Upper lobe of left lung (tissue), 4 donors: Measurements from ENCODE around the gene SMCO4.

Source experiments
- EP300 ChIP-seq, 4 donors: sonication (generic); formaldehyde crosslinking; IDR thresholded peaks; one replicate each; pipeline ENCODE4 v1.5.1; 2017; ENCODE audit warnings: antibody characterized with exemption in 4 of 4, control low read depth in 2 of 4
- POLR2A ChIP-seq, 4 donors: fragments of 450-650 bp; IDR thresholded peaks; one replicate each; pipeline ENCODE4 v1.5.1; 2016 to 2017; ENCODE audit warnings: antibody characterized with exemption in 4 of 4, mild to moderate bottlenecking in 2 of 4
- POLR2AphosphoS5 ChIP-seq, 2 donors: sonication (generic); formaldehyde crosslinking; IDR thresholded peaks; one replicate each; pipeline ENCODE4 v1.5.1; 2017; ENCODE audit warnings: antibody characterized with exemption in 2 of 2
- TF ChIP-seq, protein P1 (sequence below), 6 experiments: fragments of 450-650 bp in 4 of 6; fragments of 200-600 bp in 2 of 6; sonication (generic) in 2 of 6; IDR thresholded peaks; one replicate each; pipeline ENCODE4 v1.5.1; 2016 to 2019; ENCODE audit warnings: antibody characterized with exemption in 6 of 6

GRCh38 chr11:93485983-93486382, 57.2 kb downstream of the SMCO4 start:
- TF ChIP-seq, protein P1, sequence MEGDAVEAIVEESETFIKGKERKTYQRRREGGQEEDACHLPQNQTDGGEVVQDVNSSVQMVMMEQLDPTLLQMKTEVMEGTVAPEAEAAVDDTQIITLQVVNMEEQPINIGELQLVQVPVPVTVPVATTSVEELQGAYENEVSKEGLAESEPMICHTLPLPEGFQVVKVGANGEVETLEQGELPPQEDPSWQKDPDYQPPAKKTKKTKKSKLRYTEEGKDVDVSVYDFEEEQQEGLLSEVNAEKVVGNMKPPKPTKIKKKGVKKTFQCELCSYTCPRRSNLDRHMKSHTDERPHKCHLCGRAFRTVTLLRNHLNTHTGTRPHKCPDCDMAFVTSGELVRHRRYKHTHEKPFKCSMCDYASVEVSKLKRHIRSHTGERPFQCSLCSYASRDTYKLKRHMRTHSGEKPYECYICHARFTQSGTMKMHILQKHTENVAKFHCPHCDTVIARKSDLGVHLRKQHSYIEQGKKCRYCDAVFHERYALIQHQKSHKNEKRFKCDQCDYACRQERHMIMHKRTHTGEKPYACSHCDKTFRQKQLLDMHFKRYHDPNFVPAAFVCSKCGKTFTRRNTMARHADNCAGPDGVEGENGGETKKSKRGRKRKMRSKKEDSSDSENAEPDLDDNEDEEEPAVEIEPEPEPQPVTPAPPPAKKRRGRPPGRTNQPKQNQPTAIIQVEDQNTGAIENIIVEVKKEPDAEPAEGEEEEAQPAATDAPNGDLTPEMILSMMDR (IDR thresholded peaks at IDR 0.05): no peak
- TF ChIP-seq POLR2A (IDR thresholded peaks at IDR 0.05): no peak
- TF ChIP-seq POLR2AphosphoS5 (IDR thresholded peaks at IDR 0.05): no peak
- no peak for TF ChIP-seq EP300 (IDR thresholded peaks at IDR 0.05)
